ENCODE data around the gene ADAM22. TPM values are rescaled to one million over a fixed set of nuclear protein-coding genes. Genes with fewer than 3 reads are reported as not detected.

Gene ADAM22
- total and polyA plus RNA-seq, 4 experiments from 2014 or later: 0.21 to 7.7 (median 3.5) TPM

DNA sequence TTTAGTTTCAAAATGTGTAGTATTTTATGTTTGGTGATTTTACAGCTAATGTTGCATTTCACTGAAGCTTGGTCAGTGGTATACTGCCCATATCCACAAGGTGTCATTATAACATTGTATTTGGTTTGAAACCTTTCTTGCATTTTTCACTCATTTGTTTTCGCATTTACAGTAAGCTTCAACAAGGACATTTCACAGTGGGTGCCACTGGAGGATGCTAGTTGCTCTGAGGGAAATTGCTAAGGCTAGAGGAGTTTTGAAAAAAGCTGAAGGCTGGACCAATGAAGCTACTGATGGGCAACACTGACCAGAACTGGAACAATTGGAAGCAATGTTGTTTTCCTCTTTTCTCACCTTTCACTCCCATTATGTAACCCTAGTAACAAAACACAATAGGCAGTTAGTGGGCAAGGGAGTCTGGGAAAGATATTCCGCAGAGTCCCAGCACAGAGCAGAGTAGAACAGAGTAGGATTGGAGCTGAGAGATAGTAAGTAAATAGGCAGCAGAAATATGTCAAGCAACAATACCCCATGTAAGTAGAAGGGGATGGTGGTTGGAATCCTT lies 309.4 kb downstream of the ADAM22 start:
- ChIA-PET CTCF (ENCODE audit: partially characterized antibody) (interaction anchor here (0.9 to 1.2 kb wide), 3 partner anchors 9 to 17 kb away, joined by 3 to 4 read pairs (median 4); no protein-coding TSS in a partner anchor), POLR2A (ENCODE audit: partially characterized antibody) (no interaction called here)
- Histone ChIP-seq H3K4me1 (ENCODE audit: insufficient read depth, low read length) (no peaks in the 10 kb centered on the region), H3K9me3 (ENCODE audit: control insufficient read depth in 1 of 2, low read length in 2 of 2) (no peaks in the 10 kb centered on the region), H3K27ac (ENCODE audit: low read depth, low read length) (no peak overlapping the region), H3K27me3 (ENCODE audit: insufficient read depth, low read length) (no peaks in the 10 kb centered on the region), H3K4me3 (ENCODE audit: low read length in 2 of 2) (no peak overlapping the region), H3K36me3 (ENCODE audit: insufficient read depth, low read length) (no peaks in the 10 kb centered on the region)
- Mint-ChIP-seq H3K4me3 (no peak overlapping the region), H3K9me3 (no peaks in the 10 kb centered on the region), H3K27me3 (peaks cover 3 to 11% of the 10 kb centered on the region in 2 donors), H3K4me1 (no peaks in the 10 kb centered on the region), H3K36me3 (no peaks in the 10 kb centered on the region), H3K27ac (no peak overlapping the region)
- intact Hi-C loops (cut with micrococcal nuclease): loop anchor here (5.0 to 10.0 kb wide), 2 partner anchors 1379 to 1871 kb away; no protein-coding TSS in a partner anchor
- DNase-seq: peak in 2 of 5 donors; percentile 7 to 12

DNA sequence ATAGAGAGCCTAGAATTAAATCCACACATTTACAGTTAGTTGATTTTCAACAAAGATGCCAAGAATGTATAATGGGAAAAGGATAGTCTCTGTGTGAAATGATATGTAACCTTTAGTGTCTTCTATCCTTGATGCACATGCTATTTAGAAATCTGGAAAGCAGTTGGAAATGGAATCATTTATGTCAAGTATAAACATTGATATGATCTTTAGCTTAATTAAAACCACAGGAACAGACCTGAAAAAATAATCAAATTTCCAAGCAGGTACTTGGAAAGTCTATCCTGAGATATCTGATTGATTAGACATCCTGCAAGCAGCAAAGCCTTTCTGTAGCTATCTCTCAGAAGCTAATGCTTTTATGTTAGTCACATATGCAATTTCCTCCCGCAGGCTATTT lies 310.2 kb downstream of the ADAM22 start:
- Histone ChIP-seq H3K36me3 (ENCODE audit: insufficient read depth, low read length) (no peaks in the 10 kb centered on the region), H3K27ac (ENCODE audit: low read depth, low read length) (no peak overlapping the region), H3K4me1 (ENCODE audit: insufficient read depth, low read length) (no peaks in the 10 kb centered on the region), H3K4me3 (ENCODE audit: low read length in 2 of 2) (no peak overlapping the region), H3K9me3 (ENCODE audit: control insufficient read depth in 1 of 2, low read length in 2 of 2) (no peaks in the 10 kb centered on the region), H3K27me3 (ENCODE audit: insufficient read depth, low read length) (no peaks in the 10 kb centered on the region)
- no peak overlapping the region for H3K4me3 Mint-ChIP-seq
- no peaks in the 10 kb centered on the region for H3K4me1 Mint-ChIP-seq
- no peaks in the 10 kb centered on the region for H3K36me3 Mint-ChIP-seq
- intact Hi-C loops (cut with micrococcal nuclease): loop anchor here (5.0 to 10.0 kb wide), 2 partner anchors 1378 to 1871 kb away; no protein-coding TSS in a partner anchor
- peaks cover 3 to 14% of the 10 kb centered on the region in 2 donors for H3K27me3 Mint-ChIP-seq
- H3K9me3 Mint-ChIP-seq: no peaks in the 10 kb centered on the region
- CTCF ChIA-PET (ENCODE audit: partially characterized antibody): no interaction called here
- DNase-seq: no peak
- POLR2A ChIA-PET (ENCODE audit: partially characterized antibody): no interaction called here
- no peak overlapping the region for H3K27ac Mint-ChIP-seq

Other genes starting within 250 kb of the ADAM22 start
- gene SLC25A40, start 57.9 kb upstream of the ADAM22 start, total RNA-seq: 10 to 100 TPM; 28.9 to 29.8 TPM
- gene SLC25A40, start 57.9 kb upstream of the ADAM22 start, polyA plus RNA-seq: 10 to 100 TPM; 14.6 to 14.7 TPM
- 10 to 100 TPM; 25.3 to 29.0 TPM for gene DBF4, start 57.8 kb upstream of the ADAM22 start, total RNA-seq
- gene DBF4, start 57.8 kb upstream of the ADAM22 start, polyA plus RNA-seq: 10 to 100 TPM; 26.9 to 29.1 TPM

Data from CD4-positive, alpha-beta memory T cell (primary cell).